Thoracic aorta (tissue), 2 donors: ENCODE data around the gene BACH2. TPM values are rescaled to one million over a fixed set of nuclear protein-coding genes. Genes with fewer than 3 reads are reported as not detected.
"Not testable (repeated sequence)": the region's sequence is repeated elsewhere in the genome, so short reads cannot be mapped to it uniquely, and the experiment has no call there.

Source experiments
- ATAC-seq: fragments of 150-250 bp; one replicate; pipeline ENCODE4 v1.8.0; 2017; ENCODE audit warnings: low read depth; ENCODE audit not compliant: insufficient number of reproducible peaks, low FRiP score
- DNase-seq: peaks from one replicate; pipeline ENCODE4 v3.0.0-alpha.2; 2020; ENCODE audit warnings: low spot score
- H3K27ac ChIP-seq, 2 donors: fragments of 200-600 bp; sonication (generic); 1 replicate in 1 of 2; 2 replicates in 1 of 2; pipeline ENCODE4 v1.5.1; 2016; ENCODE audit warnings: mild to moderate bottlenecking in 2 of 2, moderate library complexity in 2 of 2
- H3K27me3 ChIP-seq: fragments of 200-600 bp; sonication (generic); replicated peaks from 2 replicates; pipeline ENCODE4 v1.6.0; 2016; ENCODE audit warnings: mild to moderate bottlenecking; ENCODE audit not compliant: insufficient read depth
- H3K36me3 ChIP-seq: fragments of 200-600 bp; sonication (generic); one replicate; pipeline ENCODE4 v1.5.1; 2016
- H3K4me1 ChIP-seq, 2 donors: fragments of 200-600 bp; sonication (generic); 1 replicate in 1 of 2; 2 replicates in 1 of 2; pipeline versions ENCODE4 v1.5.1 to v1.6.0; 2016; ENCODE audit warnings: low read depth in 2 of 2, mild to moderate bottlenecking in 1 of 2; ENCODE audit not compliant: control insufficient read depth in 1 of 2
- H3K4me3 ChIP-seq: fragments of 200-600 bp; sonication (generic); 2 replicates; pipeline ENCODE4 v1.5.1; 2016; ENCODE audit warnings: mild to moderate bottlenecking
- H3K9me3 ChIP-seq: fragments of 200-600 bp; sonication (generic); 2 replicates; pipeline ENCODE4 v1.5.1; 2016
- total RNA-seq, 2 donors: library from RNA; depleted of rRNA; stranded (reverse); fragments of >200 nt; gene quantifications; one replicate each; pipeline versions ENCODE4 v1.1.0 to v1.2.3, GENCODE V29; 2016
- TF ChIP-seq, protein P1 (sequence below): fragments of 200-600 bp; sonication (generic); IDR thresholded peaks from one replicate; pipeline ENCODE4 v1.5.1; 2019; ENCODE audit warnings: antibody characterized with exemption

Gene BACH2
- total RNA-seq, 2 donors from 2014 or later = 6.1 to 17.8 TPM

DNA sequence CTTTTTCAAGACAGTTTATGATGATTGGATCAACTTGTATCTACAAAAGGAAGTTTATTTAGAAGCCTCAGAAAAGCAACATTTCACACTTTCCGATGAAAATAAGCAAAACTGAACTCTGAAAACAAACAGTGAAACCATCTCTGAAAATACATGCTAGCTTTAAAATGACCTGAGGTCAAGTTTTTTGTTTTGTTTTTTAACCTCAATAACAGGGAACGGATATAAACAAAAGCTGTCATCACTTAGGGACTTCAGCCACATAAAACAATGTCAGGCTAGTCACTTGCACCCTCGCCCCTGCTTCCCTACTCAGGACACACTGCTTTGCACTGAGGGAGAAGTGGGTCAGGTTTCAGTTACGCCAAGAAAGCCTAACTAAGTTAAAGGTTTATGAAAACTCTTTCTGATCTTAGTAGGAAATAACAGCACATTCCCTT lies 11.6 kb downstream of the BACH2 start:
- no peaks in the 10 kb centered on the region for H3K27me3 ChIP-seq
- no peaks in the 10 kb centered on the region for H3K9me3 ChIP-seq
- peaks cover 14 to 22% of the 10 kb centered on the region in 2 donors for H3K4me1 ChIP-seq
- H3K4me3 ChIP-seq = peak overlapping the region; percentile 54
- peak overlapping the region; percentile 28 to 34 for H3K27ac ChIP-seq
- ATAC-seq = no peak
- DNase-seq = no peak
- H3K36me3 ChIP-seq = no peaks in the 10 kb centered on the region
- TF ChIP-seq, protein P1, sequence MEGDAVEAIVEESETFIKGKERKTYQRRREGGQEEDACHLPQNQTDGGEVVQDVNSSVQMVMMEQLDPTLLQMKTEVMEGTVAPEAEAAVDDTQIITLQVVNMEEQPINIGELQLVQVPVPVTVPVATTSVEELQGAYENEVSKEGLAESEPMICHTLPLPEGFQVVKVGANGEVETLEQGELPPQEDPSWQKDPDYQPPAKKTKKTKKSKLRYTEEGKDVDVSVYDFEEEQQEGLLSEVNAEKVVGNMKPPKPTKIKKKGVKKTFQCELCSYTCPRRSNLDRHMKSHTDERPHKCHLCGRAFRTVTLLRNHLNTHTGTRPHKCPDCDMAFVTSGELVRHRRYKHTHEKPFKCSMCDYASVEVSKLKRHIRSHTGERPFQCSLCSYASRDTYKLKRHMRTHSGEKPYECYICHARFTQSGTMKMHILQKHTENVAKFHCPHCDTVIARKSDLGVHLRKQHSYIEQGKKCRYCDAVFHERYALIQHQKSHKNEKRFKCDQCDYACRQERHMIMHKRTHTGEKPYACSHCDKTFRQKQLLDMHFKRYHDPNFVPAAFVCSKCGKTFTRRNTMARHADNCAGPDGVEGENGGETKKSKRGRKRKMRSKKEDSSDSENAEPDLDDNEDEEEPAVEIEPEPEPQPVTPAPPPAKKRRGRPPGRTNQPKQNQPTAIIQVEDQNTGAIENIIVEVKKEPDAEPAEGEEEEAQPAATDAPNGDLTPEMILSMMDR = no peak

DNA sequence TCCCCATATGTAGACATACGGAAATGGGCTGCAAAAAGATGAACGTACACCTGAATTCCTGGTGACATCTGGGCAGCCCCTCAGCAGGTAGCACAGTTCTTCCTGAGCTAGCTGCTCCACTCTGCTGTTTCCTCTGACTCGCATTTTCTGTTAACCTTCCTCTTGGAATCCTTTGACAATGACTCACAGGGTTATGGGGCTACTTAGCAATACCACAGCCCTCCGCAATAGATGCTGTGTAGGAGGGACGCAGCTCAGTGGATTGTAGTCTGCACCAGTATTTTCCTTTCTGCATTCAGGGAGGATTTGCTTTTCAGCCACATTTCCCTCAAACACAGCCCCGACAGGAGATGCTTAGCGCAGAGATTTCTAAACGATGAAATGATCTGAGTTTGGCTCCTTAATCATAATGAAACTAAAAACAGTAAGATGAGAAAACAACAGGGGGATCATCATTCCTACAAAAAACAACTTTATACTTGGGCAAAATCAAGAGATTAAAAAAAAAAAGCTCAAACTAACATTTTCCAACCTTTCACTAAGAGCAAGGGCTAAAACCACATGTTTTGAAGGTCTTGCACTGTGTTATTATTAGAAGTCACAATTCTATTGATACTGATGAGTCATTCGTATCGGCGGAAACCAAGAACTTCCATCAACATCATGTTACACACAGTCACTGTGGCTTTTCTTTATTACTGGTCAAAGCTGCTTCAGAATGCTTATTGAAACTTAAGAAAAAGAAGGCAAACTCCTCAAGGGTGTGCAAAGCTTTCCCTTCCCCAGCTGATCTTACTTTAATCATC lies 12.2 kb downstream of the BACH2 start:
- Histone ChIP-seq H3K27me3 (no peaks in the 10 kb centered on the region), H3K4me3 (peak overlapping the region; percentile 54), H3K27ac (peak overlapping the region in 1 of 2 donors; percentile 28), H3K9me3 (no peaks in the 10 kb centered on the region), H3K4me1 (peaks cover 14 to 22% of the 10 kb centered on the region in 2 donors), H3K36me3 (no peaks in the 10 kb centered on the region)
- ATAC-seq (peak; percentile 64), DNase-seq (no peak)
- TF ChIP-seq, protein P1 = no peak

DNA sequence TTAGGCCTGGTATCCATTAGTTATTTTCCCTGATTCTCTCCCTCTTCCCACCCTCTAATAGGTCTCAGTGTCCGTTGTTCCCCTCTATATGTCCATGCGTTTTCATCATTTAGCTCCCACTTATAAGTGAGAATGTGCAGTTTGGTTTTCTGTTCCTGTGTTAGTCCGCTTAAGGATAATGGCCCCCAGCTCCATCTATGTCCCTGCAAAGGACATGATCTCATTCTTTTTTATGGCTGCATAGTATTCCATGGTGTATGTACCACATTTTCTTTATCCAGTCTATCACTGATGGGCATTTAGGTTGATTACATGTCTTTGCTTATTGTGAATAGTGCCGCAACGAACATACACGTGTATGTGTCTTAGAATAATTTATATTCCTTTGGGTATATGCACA lies 14.4 kb downstream of the BACH2 start:
- not testable (repeated sequence) for H3K27ac ChIP-seq, H3K36me3 ChIP-seq, H3K4me3 ChIP-seq, H3K9me3 ChIP-seq, DNase-seq, ATAC-seq, H3K27me3 ChIP-seq
- H3K4me1 ChIP-seq = peaks cover 14 to 22% of the 10 kb centered on the region in 2 donors

DNA sequence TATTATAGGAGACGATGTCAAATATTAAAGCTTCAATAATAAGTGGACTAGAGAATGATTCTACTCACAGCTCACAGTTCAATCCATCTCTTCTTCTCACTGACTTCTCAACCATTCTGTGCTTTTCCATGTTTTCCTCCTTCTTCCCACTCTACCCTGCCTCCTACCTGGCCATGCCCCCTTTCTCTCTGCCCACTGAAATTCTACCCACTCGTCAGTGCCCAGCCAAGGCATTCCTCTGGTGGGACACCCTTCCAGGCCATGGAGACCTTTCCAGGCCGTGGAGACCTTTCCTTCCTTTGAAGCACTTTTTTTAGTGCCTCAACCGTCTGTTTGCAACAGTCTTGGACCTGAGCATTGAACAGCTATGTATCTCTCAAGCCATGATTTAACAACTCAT lies 18.5 kb downstream of the BACH2 start:
- Histone ChIP-seq H3K9me3 (no peaks in the 10 kb centered on the region), H3K27ac (no peak overlapping the region), H3K4me3 (no peak overlapping the region), H3K27me3 (no peaks in the 10 kb centered on the region), H3K4me1 (no peaks in the 10 kb centered on the region), H3K36me3 (no peaks in the 10 kb centered on the region)
- TF ChIP-seq, protein P1 = no peak
- no peak for DNase-seq
- ATAC-seq = no peak

DNA sequence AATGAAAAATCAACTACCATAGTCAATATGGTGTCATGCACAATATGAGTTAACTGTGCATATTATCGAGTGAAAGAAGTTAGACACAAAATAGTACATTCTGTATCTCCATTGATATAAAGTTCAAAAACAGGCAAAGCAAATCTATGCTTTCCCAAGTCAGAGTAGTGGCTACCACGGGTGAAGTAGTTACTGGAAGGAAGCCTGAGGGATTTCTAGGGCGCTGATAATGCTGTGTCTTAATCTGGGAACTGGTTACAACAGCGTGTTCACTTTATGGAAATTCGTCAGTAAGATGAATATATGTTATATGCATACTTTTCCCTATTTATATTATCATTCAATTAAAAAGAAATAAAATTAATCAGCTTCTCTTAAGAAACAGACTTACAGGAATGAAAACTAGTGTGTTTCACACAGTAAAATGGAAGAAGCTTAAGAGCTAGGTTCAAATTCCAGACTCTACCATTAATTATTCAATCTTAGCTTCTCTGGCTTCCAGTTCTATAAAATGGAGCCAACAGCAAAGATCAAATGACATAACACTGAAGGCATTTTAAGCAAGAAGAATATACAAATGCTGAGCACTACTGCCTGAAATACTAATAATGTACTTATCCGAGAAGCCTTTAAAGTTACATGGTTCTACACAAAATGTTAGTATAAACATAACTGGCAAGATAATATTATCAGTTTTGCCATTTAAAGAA lies 19.2 kb downstream of the BACH2 start:
- DNase-seq (no peak), ATAC-seq (no peak)
- Histone ChIP-seq H3K27me3 (no peaks in the 10 kb centered on the region), H3K9me3 (no peaks in the 10 kb centered on the region), H3K36me3 (no peaks in the 10 kb centered on the region), H3K27ac (no peak overlapping the region), H3K4me3 (no peak overlapping the region), H3K4me1 (no peaks in the 10 kb centered on the region)
- TF ChIP-seq, protein P1 = no peak
